SK-N-SH (cell line): ENCODE results near the gene MFNG. TPM values are rescaled to one million over a fixed set of nuclear protein-coding genes. Genes with fewer than 3 reads are reported as not detected.

Experiments
- CTCF ChIA-PET: fragments of 300-600, 350-600 bp; formaldehyde crosslinking; extraction: SDS; loops from one replicate; lab custom pipeline; 2021; lab: Yijun Ruan, JAX
- POLR2A ChIA-PET: fragments of 350-600 bp; sonication (Branson Sonifier 250); formaldehyde crosslinking; extraction: SDS; loops from one replicate; lab custom pipeline; 2020; ENCODE audit warnings: antibody characterized with exemption, inconsistent platforms; lab: Yijun Ruan, JAX
- DNase-seq: peaks from one replicate; pipeline ENCODE4 v3.0.0; 2012
- H2AFZ ChIP-seq: fragments of 200-600 bp; sonication (generic); 2 replicates; pipeline ENCODE4 v1.8.1; 2016; ENCODE audit warnings: antibody characterized with exemption, mild to moderate bottlenecking, low read depth
- H3F3A ChIP-seq: fragments of 200-600 bp; sonication (generic); replicated peaks from 2 replicates; pipeline ENCODE3; 2016; ENCODE audit warnings: antibody characterized with exemption, mild to moderate bottlenecking; ENCODE audit not compliant: insufficient read depth
- H3K27ac ChIP-seq, 2 experiments: fragments of 200-500 bp in 1 of 2; fragments of 200-600 bp in 1 of 2; sonication (Bioruptor generic) in 1 of 2; sonication (generic), shearing (Covaris generic) in 1 of 2; 2 replicates each; pipeline versions ENCODE4 v1.5.1 to v1.6.1; 2014 to 2016; ENCODE audit warnings: low read depth in 2 of 2, inconsistent platforms in 1 of 2, low read length in 1 of 2, mild to moderate bottlenecking in 1 of 2, mixed read lengths in 1 of 2
- H3K27me3 ChIP-seq: fragments of 200-600 bp; sonication (generic), shearing (Covaris generic); 2 replicates; pipeline ENCODE4 v1.6.1; 2016; ENCODE audit warnings: mixed run types; ENCODE audit not compliant: insufficient read depth
- H3K36me3 ChIP-seq, 2 experiments: fragments of 200-500 bp in 1 of 2; fragments of 200-600 bp in 1 of 2; sonication (Bioruptor generic) in 1 of 2; sonication (generic) in 1 of 2; replicated peaks in 1 of 2; 2 replicates each; pipeline versions ENCODE3 to v1.5.1; 2014 to 2016; ENCODE audit warnings: low read length in 1 of 2, mild to moderate bottlenecking in 1 of 2; ENCODE audit not compliant: insufficient read depth in 2 of 2, control insufficient read depth in 1 of 2
- H3K4me1 ChIP-seq, 2 experiments: fragments of 200-500 bp in 1 of 2; fragments of 200-600 bp in 1 of 2; sonication (Bioruptor generic) in 1 of 2; sonication (generic), shearing (Covaris generic) in 1 of 2; 2 replicates each; pipeline versions ENCODE4 v1.5.1 to v1.6.1; 2014 to 2016; ENCODE audit warnings: low read depth in 1 of 2, low read length in 1 of 2, mixed run types in 1 of 2; ENCODE audit not compliant: insufficient read depth in 2 of 2, control insufficient read depth in 1 of 2
- H3K4me2 ChIP-seq: fragments of 200-600 bp; sonication (generic), shearing (Covaris generic); 2 replicates; pipeline ENCODE4 v1.6.1; 2017; ENCODE audit warnings: mixed run types
- H3K4me3 ChIP-seq, 2 experiments: fragments of 200-500 bp in 1 of 2; fragments of 200-600 bp in 1 of 2; sonication (Bioruptor generic) in 1 of 2; sonication (generic), shearing (Covaris generic) in 1 of 2; 2 replicates each; pipeline versions ENCODE4 v1.5.1 to v1.8.1; 2014 to 2016; ENCODE audit warnings: low read depth in 2 of 2, inconsistent platforms in 1 of 2, low read length in 1 of 2, mild to moderate bottlenecking in 1 of 2, mixed read lengths in 1 of 2, moderate library complexity in 1 of 2
- H3K79me2 ChIP-seq: fragments of 200-600 bp; sonication (generic); 2 replicates; pipeline ENCODE4 v1.8.1; 2017; ENCODE audit warnings: mild to moderate bottlenecking; ENCODE audit not compliant: insufficient read depth
- H3K9ac ChIP-seq: fragments of 200-600 bp; sonication (generic); 2 replicates; pipeline ENCODE4 v1.6.1; 2017; ENCODE audit warnings: mixed run types
- H3K9me2 ChIP-seq: fragments of 200-600 bp; sonication (generic); 2 replicates; pipeline ENCODE4 v1.6.1; 2017; ENCODE audit warnings: mixed run types
- H3K9me3 ChIP-seq: fragments of 200-600 bp; sonication (generic); 2 replicates; pipeline ENCODE4 v1.6.1; 2017; ENCODE audit warnings: mixed run types, mild to moderate bottlenecking, moderate library complexity
- H4K20me1 ChIP-seq: fragments of 200-600 bp; sonication (generic); 2 replicates; pipeline ENCODE4 v1.6.1; 2017; ENCODE audit warnings: mild to moderate bottlenecking, mixed run types; ENCODE audit not compliant: insufficient read depth
- CHD2 ChIP-seq: fragments of 150-350 bp; IDR thresholded peaks from 2 replicates; pipeline ENCODE4 v1.6.1; 2018; ENCODE audit warnings: low read length; ENCODE audit not compliant: partially characterized antibody
- EP300 ChIP-seq, 2 experiments: IDR thresholded peaks; 2 replicates each; pipeline versions ENCODE4 v1.4.0 to v1.6.1; 2012; ENCODE audit warnings: borderline replicate concordance in 1 of 2, low read depth in 1 of 2, low read length in 1 of 2
- FOSL2 ChIP-seq: IDR thresholded peaks from 2 replicates; pipeline ENCODE4 v1.4.0; 2012; ENCODE audit warnings: low read depth, mild to moderate bottlenecking, moderate library complexity, borderline replicate concordance
- FOXJ3 ChIP-seq: sonication (generic); formaldehyde crosslinking; IDR thresholded peaks from 2 replicates; pipeline ENCODE4 v1.5.1; 2020; ENCODE audit warnings: mild to moderate bottlenecking, missing genetic modification reagents
- GABPA ChIP-seq: IDR thresholded peaks from 2 replicates; pipeline ENCODE4 v1.4.0; 2012; ENCODE audit warnings: low read depth, mild to moderate bottlenecking
- IRF3 ChIP-seq: fragments of 150-350 bp; IDR thresholded peaks from 2 replicates; pipeline ENCODE4 v1.6.1; 2016; ENCODE audit warnings: mild to moderate bottlenecking, low read depth, low read length
- JUND ChIP-seq: IDR thresholded peaks from 2 replicates; pipeline ENCODE4 v1.4.0; 2012
- MAX ChIP-seq: IDR thresholded peaks from 2 replicates; pipeline ENCODE4 v1.4.0; 2012; ENCODE audit warnings: low read depth
- MEF2A ChIP-seq: IDR thresholded peaks from 2 replicates; pipeline ENCODE4 v1.4.0; 2012; ENCODE audit warnings: low read depth, borderline replicate concordance
- POLR2AphosphoS5 ChIP-seq: IDR thresholded peaks from 2 replicates; pipeline ENCODE4 v1.6.1; 2012; ENCODE audit warnings: low read depth, low read length
- RAD21 ChIP-seq: IDR thresholded peaks from 2 replicates; pipeline ENCODE4 v1.6.1; 2012; ENCODE audit warnings: mild to moderate bottlenecking, low read length
- RXRA ChIP-seq: IDR thresholded peaks from 2 replicates; pipeline ENCODE4 v1.4.0; 2012; ENCODE audit warnings: low read depth, mild to moderate bottlenecking, borderline replicate concordance
- SMC3 ChIP-seq: IDR thresholded peaks from 2 replicates; pipeline ENCODE4 v1.6.1; 2012; ENCODE audit warnings: low read depth, low read length, improper control_type of control experiment
- TAF1 ChIP-seq: IDR thresholded peaks from 2 replicates; pipeline ENCODE4 v1.6.1; 2012; ENCODE audit warnings: low read depth, mild to moderate bottlenecking, low read length, moderate library complexity, borderline replicate concordance
- USF1 ChIP-seq: IDR thresholded peaks from 2 replicates; pipeline ENCODE4 v1.4.0; 2012; ENCODE audit warnings: low read depth, borderline replicate concordance
- USF2 ChIP-seq: fragments of 150-350 bp; IDR thresholded peaks from 2 replicates; pipeline ENCODE4 v1.6.1; 2017; ENCODE audit warnings: antibody characterized with exemption, low read length, low read depth, borderline replicate concordance
- YY1 ChIP-seq: IDR thresholded peaks from 2 replicates; pipeline ENCODE4 v1.4.0; 2012; ENCODE audit warnings: low read depth, mild to moderate bottlenecking
- WGBS: methylation state at CpG from one replicate; pipeline ENCODE4 v1.1.6; 2017; ENCODE audit warnings: low lambda C conversion rate; 5-methylcytosine and 5-hydroxymethylcytosine counted together
- polyA plus RNA-seq, 3 experiments: library from polyadenylated mRNA; depleted of rRNA; stranded (reverse); fragments of >200 nt; gene quantifications; 2 replicates each; pipeline ENCODE4 v1.2.3, GENCODE V29; 2012

MFNG gene
- polyA plus RNA-seq, 1 of the 3 experiments (the other 2 are of a cell fraction) = 0.18 TPM

GRCh38 chr22:37442537-37442936, 43.6 kb downstream of the MFNG start:
- Histone ChIP-seq H3F3A (no peaks in the 10 kb centered on the region), H3K9me3 (no peaks in the 10 kb centered on the region), H3K27me3 (no peaks in the 10 kb centered on the region), H3K9me2 (no peaks in the 10 kb centered on the region), H3K9ac (no peak overlapping the region), H3K4me3 (no peak overlapping the region), H3K4me1 (no peaks in the 10 kb centered on the region), H3K36me3 (no peaks in the 10 kb centered on the region), H4K20me1 (no peaks in the 10 kb centered on the region), H3K79me2 (no peaks in the 10 kb centered on the region), H2AFZ (no peak overlapping the region), H3K4me2 (no peak overlapping the region), H3K27ac (no peak overlapping the region)
- POLR2A ChIA-PET = no interaction called here
- 47% methylated on average over 2 of the region's 2 CpGs for WGBS
- peak; percentile 43; the same call in 1 of the 2 replicates for TF ChIP-seq YY1
- TF ChIP-seq FOSL2 = no peak
- 0 out of 2 replicates have a peak, but pooled peaks have one; percentile 11 for TF ChIP-seq USF2
- TF ChIP-seq GABPA = 0 out of 2 replicates have a peak, but pooled peaks have one; percentile 38
- peak; percentile 90 for TF ChIP-seq USF1
- DNase-seq = no peak
- CTCF ChIA-PET = interaction anchor here (1.1 to 7.6 kb wide), 4 partner anchors 14 to 121 kb away, joined by 3 to 57 read pairs (median 4); partner anchors contain the start of gene ELFN2

- ChIA-PET POLR2A (no interaction called here), CTCF (interaction anchor here (1.1 to 7.6 kb wide), 4 partner anchors 14 to 121 kb away, joined by 3 to 57 read pairs (median 4); partner anchors contain the start of gene ELFN2)
- DNase-seq = no peak
- Histone ChIP-seq H3K27ac (no peak overlapping the region), H3K9me2 (no peaks in the 10 kb centered on the region), H3K4me2 (no peak overlapping the region), H3F3A (no peaks in the 10 kb centered on the region), H3K9ac (no peak overlapping the region), H4K20me1 (no peaks in the 10 kb centered on the region), H3K27me3 (no peaks in the 10 kb centered on the region), H3K9me3 (no peaks in the 10 kb centered on the region), H3K4me3 (no peak overlapping the region), H3K36me3 (no peaks in the 10 kb centered on the region), H3K79me2 (no peaks in the 10 kb centered on the region), H3K4me1 (no peaks in the 10 kb centered on the region)
- WGBS = 85% methylated on average over 8 of the region's 8 CpGs
- no peak for TF ChIP-seq SMC3
- TF ChIP-seq RAD21 = no peak
- no peak for TF ChIP-seq MEF2A
- TF ChIP-seq FOXJ3 (CRISPR knock-in tag) = no peak
- TF ChIP-seq USF1 = no peak
- TF ChIP-seq GABPA = no peak
- TF ChIP-seq RXRA = no peak
- TF ChIP-seq MAX = no peak
- TF ChIP-seq YY1 = no peak
- no peak for TF ChIP-seq CHD2
- no peak for TF ChIP-seq USF2
- TF ChIP-seq IRF3 = no peak
- no peak for TF ChIP-seq TAF1
- no peak for TF ChIP-seq JUND
- no peak for TF ChIP-seq POLR2AphosphoS5
- no peak for TF ChIP-seq EP300 (IDR thresholded peaks at IDR 0.05; ENCODE audit: borderline replicate concordance in 1 of 2, low read depth in 1 of 2, low read length in 1 of 2)
- TF ChIP-seq, all 33 proteins: peak for 0
- H2AFZ ChIP-seq = no peak overlapping the region
Measured at GRCh38 chr22:37442135-37442534, 44.0 kb downstream of the MFNG start.
